HG02981 (cell line): Measurements from ENCODE around the gene THSD7A.
"Not testable (repeated sequence)": the region's sequence is repeated elsewhere in the genome, so short reads cannot be mapped to it uniquely, and the experiment has no call there.

Experiments
- ATAC-seq: cut with Tn5 transposase; IDR thresholded peaks from one replicate; pipeline ENCODE4 v1.9.1; 2021; ENCODE audit warnings: mild to moderate bottlenecking, moderate library complexity; ENCODE audit not compliant: unreplicated experiment

THSD7A gene

DNA sequence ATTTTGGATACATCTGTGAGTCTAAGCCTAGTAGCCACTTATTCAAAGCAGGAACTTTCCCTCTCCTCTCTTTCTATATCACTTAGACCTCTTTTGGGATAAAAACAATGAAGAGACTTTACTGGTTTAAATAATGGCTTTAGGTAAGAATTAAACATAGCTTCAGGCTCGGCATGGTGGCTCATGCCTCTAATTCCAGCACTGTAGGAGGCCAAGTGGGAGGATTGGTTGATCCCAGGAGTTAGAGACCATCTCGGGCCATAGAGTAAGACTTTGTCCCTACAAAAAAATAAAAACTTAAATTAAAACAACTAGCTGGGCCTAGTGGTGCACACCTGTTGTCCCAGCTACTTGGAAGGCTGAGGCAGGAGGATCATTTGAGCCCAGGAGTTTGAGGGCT, 304.3 kb downstream of the THSD7A start:
- ATAC-seq, result no peak

- ATAC-seq, result no peak
Measured at GRCh38 chr7:11524476-11525397, 307.3 kb downstream of the THSD7A start.

GRCh38 chr7:11521964-11522499, 310.0 kb downstream of the THSD7A start:
- not testable (repeated sequence) for ATAC-seq

- no peak for ATAC-seq
Measured at GRCh38 chr7:11517853-11518252, 314.1 kb downstream of the THSD7A start.

DNA sequence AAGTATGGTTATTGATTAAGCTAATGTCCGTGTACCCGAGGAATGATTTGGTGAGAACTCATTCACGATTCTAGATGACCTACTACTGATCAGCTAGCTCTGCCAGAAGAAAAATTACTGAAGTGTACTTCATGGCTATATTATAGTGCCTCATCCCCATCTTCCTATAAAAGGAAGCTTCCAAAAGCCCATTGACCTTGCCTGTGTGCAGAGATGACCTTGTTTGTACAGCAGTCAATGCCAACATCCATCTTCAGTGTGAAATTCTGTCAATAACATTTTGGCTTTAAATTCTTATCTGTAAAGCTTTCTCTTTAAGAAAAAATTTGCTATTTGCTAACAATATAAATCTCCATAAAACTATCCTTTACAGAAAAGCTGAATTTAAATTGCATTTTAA, 315.7 kb downstream of the THSD7A start:
- no peak for ATAC-seq

- no peak for ATAC-seq
Measured at GRCh38 chr7:11513460-11513859, 318.5 kb downstream of the THSD7A start.

DNA sequence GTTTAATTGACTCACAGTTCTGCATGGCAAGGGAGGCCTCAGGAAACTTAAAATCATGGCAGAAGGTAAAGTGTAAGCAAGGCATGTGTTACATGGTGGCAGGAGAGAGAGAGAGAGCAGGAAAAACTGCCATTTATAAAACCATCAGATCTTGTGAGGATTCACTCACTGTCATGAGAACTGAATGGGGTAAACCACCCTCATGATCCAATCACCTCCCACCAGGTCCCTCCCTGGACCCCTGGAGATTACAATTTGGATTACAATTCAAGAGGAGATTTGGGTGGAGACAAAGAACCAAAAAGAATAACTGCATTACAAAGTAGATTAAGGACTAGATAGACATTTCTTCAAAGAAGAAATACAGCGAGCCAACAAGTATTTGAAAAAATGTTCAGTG, 324.1 kb downstream of the THSD7A start:
- no peak for ATAC-seq

GRCh38 chr7:11506417-11506816, 325.6 kb downstream of the THSD7A start:
- ATAC-seq, result no peak

- ATAC-seq, result no peak
Measured at GRCh38 chr7:11505471-11505985, 326.5 kb downstream of the THSD7A start.

- no peak for ATAC-seq
Measured at GRCh38 chr7:11492307-11492706, 339.7 kb downstream of the THSD7A start.

- ATAC-seq, result no peak
Measured at GRCh38 chr7:11491811-11492210, 340.2 kb downstream of the THSD7A start.

GRCh38 chr7:11489280-11489679, 342.7 kb downstream of the THSD7A start:
- ATAC-seq, result no peak

DNA sequence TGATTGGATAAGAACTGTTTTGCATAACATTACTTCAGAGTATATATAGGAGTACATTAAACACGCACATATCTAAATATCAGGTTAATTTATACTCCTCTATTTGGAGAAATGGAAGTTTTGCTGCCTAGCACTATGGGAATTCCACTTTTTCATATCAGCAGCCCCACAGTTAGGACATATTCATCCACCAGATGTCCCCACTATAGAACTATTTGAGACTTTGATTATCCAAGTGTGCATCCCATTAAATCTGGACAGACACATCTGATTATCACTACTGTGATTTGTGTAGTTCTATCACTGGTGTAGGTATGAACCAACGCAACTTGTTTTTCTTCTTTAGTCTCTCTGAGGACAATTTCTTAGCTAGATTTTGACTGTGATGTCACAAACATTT, 345.7 kb downstream of the THSD7A start:
- ATAC-seq, result no peak

DNA sequence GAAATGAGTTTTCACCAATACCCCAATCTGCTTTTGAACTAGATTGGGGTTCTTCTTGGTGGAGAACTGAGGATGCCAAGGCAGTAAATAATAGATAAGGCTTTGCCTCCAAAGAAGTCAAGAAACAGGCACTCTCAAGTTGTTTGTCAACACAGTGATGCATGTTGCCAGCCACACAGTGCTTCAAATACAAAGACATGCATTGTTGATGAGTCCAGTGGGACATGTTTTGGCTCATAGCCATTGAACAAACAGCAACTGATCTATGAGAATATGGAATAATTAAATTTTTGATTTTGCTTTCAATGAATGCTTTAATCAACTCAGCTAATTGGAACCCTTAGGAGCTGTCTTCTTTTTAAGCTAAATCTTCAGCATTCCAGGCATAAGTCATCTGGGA, 346.4 kb downstream of the THSD7A start:
- ATAC-seq, result no peak

DNA sequence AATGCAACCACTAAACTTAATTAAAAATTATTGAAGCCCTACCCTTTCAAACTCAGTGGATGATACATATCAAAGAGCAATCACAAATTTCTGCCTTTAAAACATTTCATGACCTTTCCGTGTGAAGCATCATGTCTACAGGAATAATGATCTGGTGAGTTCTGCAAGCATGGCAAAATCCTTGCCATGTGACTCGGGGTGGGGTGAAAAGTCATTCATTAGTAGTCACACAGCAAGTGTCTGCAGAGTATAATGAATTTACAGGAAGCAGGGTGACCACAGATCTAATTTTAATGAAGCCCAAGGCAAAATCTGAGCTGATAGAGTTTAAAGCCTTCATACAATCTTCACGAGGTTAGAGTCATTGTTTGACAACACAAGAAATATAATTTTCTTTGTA, 351.9 kb downstream of the THSD7A start:
- ATAC-seq, result no peak

GRCh38 chr7:11478882-11479281, 353.1 kb downstream of the THSD7A start:
- ATAC-seq, result no peak

DNA sequence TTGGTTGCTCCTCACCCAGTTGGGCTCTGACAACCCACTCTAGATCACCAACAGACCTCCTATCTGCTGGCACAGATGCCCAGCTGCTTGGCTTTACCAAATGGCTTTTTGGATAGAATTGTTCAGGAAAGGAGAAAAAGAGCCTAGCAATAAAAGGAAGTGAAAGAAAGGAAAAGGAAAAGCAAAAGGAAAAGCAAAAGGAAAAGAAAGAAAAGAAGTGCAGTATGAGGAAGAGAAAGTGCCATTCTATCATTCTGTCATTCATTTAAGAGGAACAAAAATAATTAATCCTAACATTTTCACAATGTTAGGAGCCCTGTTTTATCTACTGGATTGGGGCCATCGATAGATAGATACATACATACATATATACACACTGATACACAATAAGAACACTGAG, 353.6 kb downstream of the THSD7A start:
- ATAC-seq, result no peak

DNA sequence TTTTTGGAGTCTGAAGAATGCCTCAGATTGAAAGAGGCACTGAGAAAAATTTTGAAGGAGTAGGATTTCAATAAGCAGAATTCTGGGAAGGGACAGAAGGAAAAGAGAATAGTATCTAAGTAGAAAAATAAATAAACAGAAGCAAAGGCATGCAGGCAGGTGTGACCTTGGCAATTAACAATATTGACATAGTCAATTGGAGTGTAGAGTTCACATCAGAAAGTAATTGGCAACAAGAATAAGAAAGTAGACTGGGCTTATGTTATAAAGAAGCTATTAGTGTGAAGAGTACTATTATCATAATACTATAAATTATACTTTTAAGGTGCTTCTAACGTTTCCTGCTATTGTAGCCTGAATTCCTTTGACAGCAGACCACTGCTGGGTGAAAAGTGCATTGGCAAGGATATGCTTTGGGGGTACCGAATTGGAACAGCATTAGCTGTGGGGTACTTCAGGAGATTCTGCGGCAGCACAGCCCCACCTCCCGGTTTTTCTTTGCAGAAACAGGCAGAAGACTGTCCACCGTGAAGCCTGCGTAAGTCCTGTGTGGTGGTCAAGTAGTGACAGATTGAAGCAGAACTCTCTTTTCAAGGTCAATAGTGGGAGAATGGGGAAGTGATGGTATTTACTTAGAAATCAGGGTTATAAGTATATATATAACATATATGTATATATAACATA, 357.0 kb downstream of the THSD7A start:
- no peak for ATAC-seq

DNA sequence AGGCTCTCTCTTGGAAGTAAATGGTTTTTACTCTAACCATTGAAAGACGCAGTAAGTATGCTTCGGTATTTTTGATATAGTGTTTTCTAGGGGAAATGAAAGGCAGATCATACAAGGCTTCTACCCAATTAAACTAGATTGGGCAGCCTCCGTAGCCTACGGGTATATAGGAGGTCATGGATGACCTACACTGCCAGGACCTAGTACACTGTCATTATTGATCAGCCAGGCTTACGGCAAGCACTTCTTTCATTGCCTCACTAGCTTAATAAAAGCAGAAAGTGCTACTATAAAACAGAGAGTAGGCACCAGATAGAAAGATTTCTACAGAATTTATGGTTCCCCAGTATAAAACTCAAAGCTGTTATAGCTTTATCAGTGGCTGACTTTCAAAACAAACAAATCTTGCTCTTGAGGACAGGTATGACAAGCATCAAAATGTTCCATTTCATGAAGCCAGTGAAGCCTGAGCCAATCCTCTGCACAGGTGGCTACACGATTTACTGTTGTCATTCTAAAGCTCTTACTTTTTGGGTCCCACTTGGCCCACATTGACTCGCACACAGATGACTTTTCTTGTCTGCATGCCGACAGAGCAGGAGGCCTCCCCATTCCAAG, 358.1 kb downstream of the THSD7A start:
- ATAC-seq, result no peak

GRCh38 chr7:11473220-11473619, 358.8 kb downstream of the THSD7A start:
- no peak for ATAC-seq

DNA sequence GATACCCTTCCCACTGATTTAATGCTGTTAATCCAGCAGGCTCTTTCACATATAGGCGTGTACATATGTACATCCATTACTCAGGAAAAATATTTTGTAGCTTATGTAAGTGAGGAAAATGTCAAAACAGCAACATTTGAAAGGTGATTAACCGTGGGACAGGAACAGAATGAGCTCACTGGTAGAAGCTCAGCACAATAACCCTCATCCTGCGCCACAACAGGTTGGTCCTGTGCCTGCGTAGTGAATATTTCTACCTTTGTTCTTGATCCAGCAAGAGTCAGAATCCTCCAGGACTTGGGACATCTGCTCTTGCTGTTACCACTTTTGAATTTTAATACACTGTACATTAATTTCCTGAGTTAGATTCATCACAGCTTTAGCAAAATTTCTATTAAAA, 359.4 kb downstream of the THSD7A start:
- ATAC-seq, result no peak
